Suppressor macrophage (primary cell): ENCODE measurements around the gene CYBC1.

Experiments used
- DNase-seq, 4 experiments: peaks; one replicate each; pipeline ENCODE4 v3.0.0-alpha.2; 2020 to 2022

Gene CYBC1

GRCh38 chr17:82446649-82447048, 3.9 kb downstream of the CYBC1 start:
- no peak for DNase-seq

GRCh38 chr17:82446124-82446523, 4.4 kb downstream of the CYBC1 start:
- no peak for DNase-seq

- no peak for DNase-seq
Observed at GRCh38 chr17:82445542-82445941, 5.0 kb downstream of the CYBC1 start.

GRCh38 chr17:82444941-82445521, 5.5 kb downstream of the CYBC1 start:
- DNase-seq, result no peak

- DNase-seq, result no peak
Observed at GRCh38 chr17:82444284-82444893, 6.2 kb downstream of the CYBC1 start.

DNA sequence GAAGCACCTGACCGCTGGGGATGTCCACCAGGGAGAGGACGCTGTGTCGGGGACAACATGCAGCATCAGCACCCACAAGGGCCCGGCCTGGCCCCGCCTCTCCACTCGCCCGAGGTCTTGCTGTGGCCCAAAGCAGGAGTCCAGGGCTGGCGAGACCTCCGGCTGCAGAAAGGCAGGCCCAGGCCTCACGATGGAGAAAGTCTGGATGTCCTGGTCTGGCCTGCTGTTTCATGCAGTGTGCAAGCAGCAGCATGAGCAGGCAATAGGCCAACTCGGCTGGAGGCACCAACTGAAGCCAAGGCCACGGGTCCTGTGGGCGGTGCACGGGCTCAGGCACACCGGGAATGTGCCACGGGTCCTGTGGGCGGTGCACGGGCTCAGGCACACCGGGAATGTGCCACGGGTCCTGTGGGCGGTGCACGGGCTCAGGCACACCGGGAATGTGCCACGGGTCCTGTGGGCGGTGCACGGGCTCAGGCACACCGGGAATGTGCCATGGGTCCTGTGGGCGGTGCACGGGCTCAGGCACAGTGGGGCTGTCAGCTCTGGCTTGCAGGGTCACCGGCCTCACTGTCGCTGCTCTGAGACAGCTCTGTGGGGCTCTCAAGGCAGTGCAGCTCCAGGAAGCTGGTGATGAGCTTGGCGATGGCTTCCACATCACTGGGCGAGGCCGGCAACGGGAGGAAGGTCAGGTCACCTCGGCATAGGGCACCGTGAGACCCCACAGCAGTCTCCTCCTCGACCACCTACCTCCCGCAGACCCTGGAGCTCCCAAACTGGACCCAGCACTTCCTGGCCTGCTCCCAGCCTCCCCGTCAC, 6.9 kb downstream of the CYBC1 start:
- no peak for DNase-seq

GRCh38 chr17:82442643-82443464, 7.7 kb downstream of the CYBC1 start:
- no peak for DNase-seq

DNA sequence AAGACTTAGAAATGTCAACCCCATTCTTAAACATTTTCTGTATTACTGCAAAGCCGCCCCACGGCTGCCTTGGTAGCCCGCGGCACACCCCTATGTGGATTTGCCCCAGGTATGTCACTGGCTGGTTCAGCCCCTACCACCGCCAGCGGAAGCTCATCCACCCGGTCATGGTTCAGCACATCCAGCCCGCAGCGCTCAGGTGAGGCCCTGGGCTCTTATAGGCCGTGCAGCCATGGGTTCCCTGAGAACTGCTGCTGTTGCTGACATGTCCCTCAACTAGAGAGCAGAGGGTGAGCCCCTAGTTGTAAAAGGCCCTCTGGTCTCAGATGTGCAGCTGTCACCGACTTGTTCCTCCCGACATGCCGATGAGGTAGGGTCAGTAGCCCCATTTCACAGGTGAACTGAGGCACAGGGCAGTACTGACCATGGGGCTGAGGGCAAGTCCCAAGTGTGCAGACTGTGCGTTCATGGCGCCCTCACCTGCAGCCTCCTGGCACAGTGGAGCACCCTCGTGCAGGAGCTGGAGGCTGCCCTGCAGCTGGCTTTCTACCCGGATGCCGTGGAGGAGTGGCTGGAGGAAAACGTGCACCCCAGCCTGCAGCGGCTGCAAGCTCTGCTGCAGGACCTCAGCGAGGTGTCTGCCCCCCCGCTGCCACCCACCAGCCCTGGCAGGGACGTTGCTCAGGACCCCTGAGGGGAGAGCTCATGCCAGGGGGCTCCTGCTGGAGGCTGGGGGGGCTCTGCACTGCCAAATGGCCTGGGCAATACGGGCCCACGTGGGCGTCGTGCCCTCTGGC, 8.7 kb downstream of the CYBC1 start:
- DNase-seq, result no peak

- peak; percentile 34 to 72 (median 60) for DNase-seq
Observed at GRCh38 chr17:82440991-82441627, 9.4 kb downstream of the CYBC1 start.

GRCh38 chr17:82440469-82440981, 10.0 kb downstream of the CYBC1 start:
- DNase-seq, result peak; percentile 64 to 86 (median 84)

DNA sequence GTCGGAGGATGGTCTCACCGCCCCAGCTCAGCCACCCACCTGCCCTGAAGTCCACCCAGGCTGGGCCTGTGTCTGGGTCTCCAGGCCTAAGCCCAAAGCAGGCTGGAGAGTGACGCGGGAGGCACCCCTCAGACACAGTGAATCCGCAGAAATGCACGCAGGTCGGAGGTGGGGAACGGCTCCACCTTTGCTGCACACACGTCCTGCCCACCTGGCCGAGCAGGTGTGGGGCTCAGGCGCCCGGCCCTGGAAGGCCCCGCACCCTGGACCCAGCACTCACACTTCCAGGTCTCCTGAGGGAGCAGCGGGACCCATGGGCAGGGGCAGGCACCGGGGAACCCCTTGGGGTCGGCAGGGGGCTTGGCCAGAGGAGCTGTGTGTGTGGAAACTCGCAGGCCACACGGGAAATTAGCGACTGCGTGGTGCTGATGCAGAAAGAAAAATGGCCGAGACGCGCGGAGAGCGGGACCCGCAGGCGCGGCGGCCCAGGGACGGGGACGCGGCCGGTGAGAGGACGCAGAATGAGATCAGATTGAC, 10.7 kb downstream of the CYBC1 start:
- DNase-seq, result no peak

DNA sequence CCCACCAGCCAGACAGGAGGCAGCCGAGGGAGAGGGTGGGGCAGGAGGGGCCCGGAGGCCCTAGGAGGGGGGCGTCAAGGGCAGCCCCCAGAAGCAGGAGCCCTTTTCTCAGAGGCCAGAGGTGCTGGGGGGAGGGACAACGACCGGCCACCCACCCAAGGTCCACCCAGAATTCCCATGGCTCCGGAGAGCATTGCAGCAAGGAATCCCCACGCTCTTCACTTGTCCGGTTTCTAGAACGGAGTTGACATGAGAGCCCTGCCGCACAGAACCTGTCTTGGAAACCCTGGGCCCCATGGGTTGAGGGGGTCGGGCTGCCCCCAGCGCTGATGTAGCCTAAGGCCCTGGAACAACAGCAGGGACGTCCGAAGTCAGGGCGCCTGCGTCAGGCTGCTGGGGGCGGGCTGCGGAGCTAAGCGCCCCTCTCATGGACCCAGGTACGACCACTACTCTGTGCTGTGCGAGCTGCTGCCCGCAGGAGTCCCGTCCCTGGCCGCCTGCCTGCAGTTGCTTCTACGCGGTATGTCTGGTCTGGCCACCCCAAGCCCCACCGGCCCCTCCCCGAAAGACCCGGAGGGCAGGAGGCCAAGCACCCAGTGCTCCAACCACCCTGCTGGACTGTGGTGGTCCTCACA, 11.2 kb downstream of the CYBC1 start:
- no peak for DNase-seq

DNA sequence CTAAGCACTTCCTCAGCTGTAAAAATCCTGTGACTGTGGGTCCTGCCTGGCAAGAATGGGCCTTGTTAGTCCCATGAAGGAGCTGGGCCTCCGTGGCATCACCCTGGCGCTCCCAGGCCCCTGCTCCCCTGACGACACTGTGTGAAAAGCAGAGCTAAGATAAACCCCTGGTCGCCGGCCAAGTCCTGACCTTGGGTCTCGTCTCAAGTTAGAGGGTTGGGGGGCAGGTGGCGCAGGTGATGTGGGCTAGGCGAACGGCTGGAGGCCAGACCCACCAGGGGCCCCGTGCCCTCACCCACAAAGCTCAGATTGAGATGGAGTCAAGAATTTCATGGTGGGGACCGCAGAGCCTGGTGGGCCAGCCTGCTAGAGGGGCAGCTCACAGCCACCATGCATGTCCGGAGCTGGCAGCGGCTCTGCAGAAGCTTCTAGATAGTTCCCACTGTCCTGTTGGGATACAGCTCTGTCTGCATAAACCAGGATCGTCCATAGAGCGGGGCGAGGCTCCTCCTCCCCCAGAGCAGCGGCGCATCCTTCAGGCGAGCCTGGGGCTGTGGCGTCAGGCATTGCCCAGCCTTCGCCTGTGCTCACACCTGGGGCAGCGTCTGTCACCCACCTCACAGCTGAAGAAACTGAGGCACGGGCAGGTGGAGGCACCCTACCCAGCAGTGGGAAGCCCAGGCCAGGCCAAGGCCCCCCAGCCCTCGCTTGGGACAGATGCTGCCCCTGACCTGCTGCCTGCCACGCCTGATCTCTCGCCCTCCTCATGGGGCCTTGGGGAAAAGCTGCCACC, 12.0 kb downstream of the CYBC1 start:
- DNase-seq, result no peak

GRCh38 chr17:82437325-82437668, 13.3 kb downstream of the CYBC1 start:
- DNase-seq, result no peak

DNA sequence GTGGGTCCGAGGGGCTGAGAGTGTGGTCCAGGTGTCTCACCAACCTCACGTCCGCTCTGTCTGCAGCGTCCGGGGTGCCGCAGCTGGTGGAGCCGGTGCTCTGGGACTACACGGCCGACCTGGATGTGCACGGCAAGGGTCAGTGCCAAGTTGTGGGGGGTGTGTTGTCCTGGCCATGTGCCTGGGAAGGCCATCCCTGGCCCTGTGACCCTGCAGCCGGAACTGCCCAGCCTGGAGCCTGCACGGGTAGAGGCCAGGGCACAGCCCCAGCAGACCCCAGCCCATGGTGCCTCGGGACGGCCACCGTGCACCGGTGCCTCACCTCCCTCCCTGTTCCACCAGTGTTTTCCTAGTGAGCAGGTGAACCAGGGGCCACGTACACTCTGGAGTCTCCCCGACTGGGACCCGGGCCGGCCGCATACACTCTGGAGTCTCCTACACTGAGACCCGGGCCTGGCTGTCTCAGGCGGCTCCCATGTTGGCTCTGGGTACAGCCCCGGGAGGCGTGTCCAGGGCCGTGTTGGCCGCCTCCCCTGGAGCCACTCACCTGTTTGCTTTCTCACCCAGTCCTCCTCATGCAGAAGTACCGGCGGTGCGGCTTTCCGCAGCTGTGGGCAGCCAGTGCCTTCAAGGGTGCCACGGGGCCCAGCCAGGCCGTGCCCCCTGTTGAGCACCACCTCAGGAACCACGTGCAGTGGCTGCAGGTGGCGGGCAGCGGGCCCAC, 13.8 kb downstream of the CYBC1 start:
- no peak for DNase-seq

GRCh38 chr17:82435601-82436583, 14.7 kb downstream of the CYBC1 start:
- DNase-seq, result no peak

DNA sequence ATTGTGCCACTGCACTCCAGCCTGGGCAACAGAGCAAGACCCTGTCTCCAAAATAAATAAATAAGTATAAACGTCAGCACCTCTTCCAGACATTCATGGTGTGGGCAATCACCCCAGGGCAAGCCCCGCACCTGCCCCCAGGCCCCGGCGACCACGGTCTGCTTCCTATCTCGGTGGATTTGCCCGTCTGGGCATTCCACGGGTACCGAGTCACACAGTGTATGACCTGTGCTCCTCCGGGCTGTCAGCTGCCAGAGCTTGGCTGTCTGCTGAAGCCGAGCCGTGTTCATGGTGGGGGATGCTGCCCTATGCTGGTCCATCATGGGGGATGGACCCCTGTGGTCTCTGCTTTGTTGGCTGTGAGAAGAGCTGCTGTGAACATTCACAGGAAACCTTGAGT, 15.4 kb downstream of the CYBC1 start:
- DNase-seq, result no peak

DNA sequence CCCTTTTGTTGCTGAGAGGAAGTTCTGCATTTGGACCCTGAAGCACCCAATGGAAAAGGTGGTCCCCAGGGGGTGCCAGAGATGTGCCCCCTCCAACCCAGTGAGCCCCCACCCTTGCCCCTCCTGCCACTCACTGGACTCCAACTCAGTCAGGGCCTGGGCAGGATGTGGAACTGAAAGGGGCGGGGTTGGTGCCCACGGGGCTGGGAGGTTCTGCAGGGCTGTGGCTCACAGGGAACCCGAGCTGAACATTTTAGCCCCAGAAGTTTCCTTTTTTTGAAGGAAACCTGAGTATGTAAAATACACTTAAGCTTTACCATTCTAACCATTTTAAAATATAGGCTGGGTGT, 16.4 kb downstream of the CYBC1 start:
- DNase-seq, result peak in 2 of 4 experiments; percentile 46 to 61
